T-helper 22 cell (primary cell): ENCODE measurements around the gene ACKR1.

Source experiments
- DNase-seq: peaks from one replicate; pipeline ENCODE4 v3.0.0-alpha.2; 2020; ENCODE audit warnings: low read depth

The ACKR1 gene

DNA sequence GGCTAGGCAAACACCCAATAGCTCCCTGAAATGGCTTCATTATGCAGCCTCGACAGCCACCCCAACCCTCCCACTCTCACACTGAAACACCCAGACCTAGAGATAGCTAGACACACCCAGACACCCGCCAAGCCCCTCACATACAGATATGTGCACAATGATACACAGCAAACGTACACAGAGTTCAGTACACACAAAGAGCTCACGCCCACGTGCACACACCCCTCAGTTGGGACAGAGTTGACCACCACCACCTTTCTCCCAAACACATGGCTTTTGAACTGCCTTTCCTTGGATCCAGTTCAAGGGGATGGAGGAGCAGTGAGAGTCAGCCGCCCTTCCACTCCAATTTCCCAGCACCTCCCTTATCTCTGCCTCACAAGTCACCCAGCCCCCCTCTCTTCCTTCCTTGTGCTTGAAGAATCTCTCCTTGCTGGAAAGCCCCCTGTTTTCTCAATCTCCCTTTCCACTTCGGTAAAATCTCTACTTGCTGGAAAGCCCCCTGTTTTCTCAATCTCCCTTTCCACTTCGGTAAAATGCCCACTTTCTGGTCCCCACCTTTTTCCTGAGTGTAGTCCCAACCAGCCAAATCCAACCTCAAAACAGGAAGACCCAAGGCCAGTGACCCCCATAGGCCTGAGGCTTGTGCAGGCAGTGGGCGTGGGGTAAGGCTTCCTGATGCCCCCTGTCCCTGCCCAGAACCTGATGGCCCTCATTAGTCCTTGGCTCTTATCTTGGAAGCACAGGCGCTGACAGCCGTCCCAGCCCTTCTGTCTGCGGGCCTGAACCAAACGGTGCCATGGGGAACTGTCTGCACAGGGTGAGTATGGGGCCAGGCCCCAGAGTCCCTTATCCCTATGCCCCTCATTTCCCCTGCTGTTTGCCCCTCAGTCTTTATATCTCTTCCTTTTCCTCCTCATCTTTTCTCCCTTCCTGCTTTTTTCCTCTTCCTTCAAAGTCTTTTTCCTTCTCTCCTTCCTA lies at the start of gene ACKR1:
TSS of gene ACKR1 (plus strand) at position 715 of the 981 bp plus-strand sequence. CDS start at position 800, 85 bp downstream.
- DNase-seq, result no peak

- DNase-seq, result peak; percentile 12
Measured at GRCh38 chr1:159161001-159161718, 43.5 kb upstream of the ACKR1 start.

DNA sequence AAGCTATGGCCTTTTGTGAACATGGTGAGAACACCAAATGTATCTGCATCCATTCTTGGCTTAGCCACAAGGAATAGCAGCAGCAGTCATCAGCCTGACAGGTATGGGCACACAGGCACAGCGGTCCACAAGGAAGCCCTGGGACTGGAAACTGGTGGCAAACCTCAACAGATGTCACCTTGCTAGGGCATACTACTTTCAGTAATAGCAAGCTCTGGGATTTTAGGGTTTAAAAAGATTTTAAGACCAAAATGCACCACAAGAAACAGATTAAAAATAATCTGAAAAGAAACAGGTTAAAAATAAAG lies 43.0 kb upstream of the ACKR1 start:
- no peak for DNase-seq

- DNase-seq, result no peak
Measured at GRCh38 chr1:159162516-159163265, 42.0 kb upstream of the ACKR1 start.

- DNase-seq, result no peak
Measured at GRCh38 chr1:159163614-159164228, 41.0 kb upstream of the ACKR1 start.

DNA sequence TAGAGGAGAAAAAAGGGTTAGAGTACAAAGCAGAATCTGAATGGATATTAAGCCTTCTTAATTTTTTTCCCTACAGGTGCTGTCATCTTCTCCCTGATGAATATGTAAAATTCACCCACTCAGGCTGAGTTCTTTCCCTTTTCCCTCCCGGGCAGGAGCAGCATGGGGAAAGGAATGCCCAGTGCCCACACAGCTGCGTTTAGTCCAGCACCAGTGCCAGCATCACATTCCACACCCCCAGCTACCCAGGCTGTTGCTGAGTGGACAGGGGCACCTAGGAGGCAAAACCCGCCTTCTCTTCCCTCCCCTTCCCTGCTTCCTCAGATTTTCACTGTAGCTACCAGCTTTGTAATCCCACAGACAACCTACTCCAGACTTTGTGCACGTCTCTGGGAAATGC lies 36.6 kb upstream of the ACKR1 start:
- no peak for DNase-seq

DNA sequence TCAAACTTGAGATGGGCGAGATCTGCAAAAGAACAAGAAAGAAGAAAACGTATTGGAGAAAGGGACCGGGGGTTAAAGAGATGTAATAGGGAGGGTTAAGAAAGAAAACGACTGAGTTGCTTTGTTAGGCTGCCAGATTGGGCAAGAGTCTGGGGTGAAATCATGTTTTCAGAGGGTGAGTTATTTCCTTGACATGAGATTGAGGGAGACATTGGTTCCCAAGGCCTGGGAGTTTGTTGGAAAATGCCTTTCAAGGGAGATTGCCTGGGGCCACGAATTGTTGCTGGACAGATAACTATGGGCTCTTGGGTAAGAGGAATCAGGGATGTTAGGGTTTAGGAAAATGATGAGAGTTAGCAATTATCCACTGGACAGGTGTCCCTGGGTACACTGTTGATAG lies 34.0 kb upstream of the ACKR1 start:
- DNase-seq, result no peak

GRCh38 chr1:159171254-159171687 lies 33.4 kb upstream of the ACKR1 start, which contains the start of gene CADM3:
Gene CADM3 (plus strand): TSS chr1:159171615. CDS start chr1:159171766, 151 bp downstream.
- DNase-seq, result no peak

GRCh38 chr1:159171688-159172501 lies 32.8 kb upstream of the ACKR1 start:
- DNase-seq, result no peak

- DNase-seq, result no peak
Measured at GRCh38 chr1:159172614-159173291, 31.9 kb upstream of the ACKR1 start.

- no peak for DNase-seq
Measured at GRCh38 chr1:159173320-159173719, 31.4 kb upstream of the ACKR1 start.

DNA sequence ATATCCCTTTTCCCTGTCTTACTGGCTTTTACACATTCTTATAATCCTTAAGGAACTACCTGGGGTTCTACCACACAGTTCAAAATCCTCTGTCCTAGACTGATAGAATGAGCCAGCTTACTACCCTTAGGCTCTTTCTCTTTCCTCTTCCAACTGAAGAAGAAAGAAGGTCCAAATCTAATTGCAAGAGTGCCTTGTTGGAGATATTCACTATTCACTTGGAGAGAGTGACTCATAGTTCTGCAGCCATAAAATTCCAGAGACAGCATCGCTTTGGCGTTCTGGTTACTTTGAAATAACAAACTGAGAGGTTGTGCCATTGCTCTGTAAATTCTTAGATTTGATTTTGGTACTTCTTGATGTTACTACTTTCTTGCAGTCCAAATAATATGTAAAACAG lies 29.1 kb upstream of the ACKR1 start:
- DNase-seq, result no peak

GRCh38 chr1:159177272-159177907 lies 27.3 kb upstream of the ACKR1 start:
- DNase-seq, result no peak

- DNase-seq, result no peak
Measured at GRCh38 chr1:159179906-159180305, 24.8 kb upstream of the ACKR1 start.

DNA sequence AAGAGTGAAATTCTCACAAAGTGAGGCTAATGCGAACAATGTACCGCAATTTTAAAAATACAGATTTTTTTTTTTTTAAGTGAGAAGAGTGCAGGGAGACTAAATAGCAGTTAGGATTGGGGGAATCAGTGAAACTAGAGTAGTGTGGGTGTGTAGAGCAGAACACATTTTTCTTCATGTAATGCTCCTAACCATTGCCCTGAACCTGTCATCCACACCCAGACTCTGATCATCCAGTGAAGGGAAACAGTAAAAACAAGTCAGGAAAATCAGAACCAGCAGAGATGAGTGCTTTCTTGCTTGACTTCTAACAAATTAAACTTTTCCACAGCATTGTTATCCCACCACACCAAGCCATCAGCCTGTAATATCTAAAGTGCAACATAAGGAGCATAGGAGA lies 24.2 kb upstream of the ACKR1 start:
- DNase-seq, result no peak

GRCh38 chr1:159181328-159182024 lies 23.2 kb upstream of the ACKR1 start:
- DNase-seq, result no peak

DNA sequence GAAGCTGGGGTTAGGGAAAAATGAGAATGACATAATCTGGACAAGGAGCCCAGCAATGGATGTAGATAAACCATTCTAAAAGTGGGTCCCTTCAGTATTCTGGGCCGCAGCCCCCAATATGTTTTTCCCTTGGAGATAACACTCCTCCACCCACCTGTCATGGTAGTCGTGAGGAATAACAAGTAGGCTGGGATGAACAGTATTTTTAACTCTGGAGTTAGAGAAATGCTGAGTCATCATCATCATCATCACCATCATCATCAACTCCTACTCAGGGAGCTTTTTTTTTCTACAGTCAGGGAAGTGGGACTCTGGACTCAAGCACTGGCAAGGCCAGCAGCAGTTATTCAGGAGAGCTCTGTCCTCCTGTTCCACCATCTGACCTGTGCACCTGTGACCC lies 20.5 kb upstream of the ACKR1 start:
- no peak for DNase-seq

DNA sequence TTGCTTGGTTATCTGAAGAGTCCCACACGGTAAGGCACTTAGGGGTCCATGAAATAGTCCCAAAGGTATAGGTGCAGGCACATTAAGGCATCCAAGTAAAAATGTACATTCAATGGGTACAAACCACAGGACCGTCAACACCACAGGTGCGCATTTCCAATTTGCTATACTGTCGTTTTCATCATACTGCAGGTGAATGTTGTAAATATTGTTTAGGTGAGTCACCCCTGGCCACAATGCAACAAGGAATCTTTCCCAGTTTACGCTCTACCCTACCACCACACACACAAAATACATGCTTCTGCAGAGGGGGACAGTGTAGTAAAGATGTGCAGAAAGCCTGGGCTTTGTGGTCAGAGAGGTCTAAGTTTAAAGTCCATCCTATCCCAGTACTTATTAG lies 19.6 kb upstream of the ACKR1 start:
- no peak for DNase-seq

- DNase-seq, result no peak
Measured at GRCh38 chr1:159187033-159187432, 17.6 kb upstream of the ACKR1 start.
